Sigmoid colon (tissue), 7 donors: ENCODE measurements around the gene CCDC146. TPM values are rescaled to one million over a fixed set of nuclear protein-coding genes. Genes with fewer than 3 reads are reported as not detected.

Experiments
- DNase-seq: peaks from one replicate; pipeline ENCODE4 v3.0.0-alpha.2; 2019
- H3K27ac ChIP-seq, 4 donors: fragments of 200-600 bp; sonication (generic); one replicate each; pipeline ENCODE4 v1.5.1; 2016 to 2019; ENCODE audit warnings: mild to moderate bottlenecking in 1 of 4
- H3K27me3 ChIP-seq, 3 donors: fragments of 200-600 bp; sonication (generic); one replicate each; pipeline ENCODE4 v1.5.1; 2019; ENCODE audit warnings: mild to moderate bottlenecking in 1 of 3
- H3K36me3 ChIP-seq, 4 donors: fragments of 200-600 bp; sonication (generic); one replicate each; pipeline ENCODE4 v1.5.1; 2016 to 2019
- H3K4me1 ChIP-seq, 4 donors: fragments of 200-600 bp; sonication (generic); one replicate each; pipeline ENCODE4 v1.5.1; 2017 to 2019
- H3K4me3 ChIP-seq, 4 donors: fragments of 200-600 bp; sonication (generic); one replicate each; pipeline ENCODE4 v1.5.1; 2017 to 2019; ENCODE audit warnings: mild to moderate bottlenecking in 2 of 4, moderate library complexity in 1 of 4
- H3K9me3 ChIP-seq, 4 donors: fragments of 200-600 bp in 3 of 4; sonication (generic) in 3 of 4; one replicate each; pipeline versions ENCODE4 v1.5.1 to v1.6.1; 2013 to 2019
- CTCF ChIP-seq, 4 experiments: fragments of 450-650 bp in 3 of 4; fragments of 200-600 bp in 1 of 4; IDR thresholded peaks; one replicate each; pipeline ENCODE4 v1.5.1; 2016 to 2019; ENCODE audit warnings: antibody characterized with exemption in 4 of 4, mild to moderate bottlenecking in 3 of 4, moderate library complexity in 2 of 4
- EP300 ChIP-seq, 4 donors: sonication (generic); formaldehyde crosslinking; IDR thresholded peaks; one replicate each; pipeline ENCODE4 v1.6.1; 2017; ENCODE audit warnings: antibody characterized with exemption in 4 of 4
- POLR2A ChIP-seq, 2 donors: fragments of 450-650 bp; IDR thresholded peaks; one replicate each; pipeline ENCODE4 v1.6.1; 2016; ENCODE audit warnings: antibody characterized with exemption in 2 of 2, mild to moderate bottlenecking in 2 of 2, moderate library complexity in 2 of 2
- POLR2AphosphoS5 ChIP-seq, 4 donors: sonication (generic); formaldehyde crosslinking; IDR thresholded peaks; one replicate each; pipeline ENCODE4 v1.6.1; 2017; ENCODE audit warnings: antibody characterized with exemption in 4 of 4
- WGBS, 2 donors: extraction: QIAGEN DNeasy Blood & Tissue Kit; methylation state at CpG; one replicate each; pipeline ENCODE4 v1.1.7; 2013; 5-methylcytosine and 5-hydroxymethylcytosine counted together
- intact Hi-C: fragments of 100-400 bp; cut with DNase I; formaldehyde crosslinking; loops from one replicate; pipeline ENCODE4 v1.15.1; 2023
- polyA plus RNA-seq, 3 donors: library from polyadenylated mRNA; stranded (reverse); fragments of 200-250 nt; gene quantifications; one replicate each; pipeline ENCODE4 v1.2.3, GENCODE V29; 2013
- total RNA-seq, 4 donors: library from RNA; depleted of rRNA; stranded (reverse); fragments of >200 nt; gene quantifications; one replicate each; pipeline ENCODE4 v1.1.0, GENCODE V29; 2016
- donor health status: healthy with polysubstance abuse.
- donor health status: Bipolar disorder and iron deficiency.
- donor health status: healthy.

Gene CCDC146
- total and polyA plus RNA-seq, 7 donors = 2.3 to 45.7 (median 18.4) TPM

DNA sequence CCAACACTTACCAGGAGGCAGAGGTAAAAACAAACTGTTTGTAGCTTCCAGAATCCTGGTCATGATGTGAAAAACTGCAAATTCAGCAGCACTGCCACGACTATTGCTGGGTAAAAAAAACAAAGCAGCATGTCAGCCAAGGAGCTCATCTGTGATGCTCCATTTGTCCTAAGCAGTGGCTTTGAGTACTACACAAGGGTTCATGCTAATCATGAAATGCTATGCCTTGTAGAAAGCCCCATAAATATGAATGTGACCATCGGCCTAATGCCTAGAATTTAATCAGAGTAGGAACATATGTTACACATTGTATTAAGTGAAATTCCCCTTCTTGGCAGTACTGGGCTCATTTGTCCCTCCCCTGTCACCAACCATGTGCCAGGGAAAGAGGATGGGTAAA, 198.3 kb downstream of the CCDC146 start:
- TF ChIP-seq POLR2AphosphoS5 (IDR thresholded peaks at IDR 0.05) = no peak
- TF ChIP-seq POLR2A (IDR thresholded peaks at IDR 0.05) = no peak
- no peak for TF ChIP-seq CTCF (IDR thresholded peaks at IDR 0.05)
- no peak for TF ChIP-seq EP300 (IDR thresholded peaks at IDR 0.05)

GRCh38 chr7:77321300-77321699, 198.9 kb downstream of the CCDC146 start:
- H3K36me3 ChIP-seq = peaks cover 0 to 8% (median 4%) of the 10 kb centered on the region in 4 donors
- no peak for DNase-seq
- 85 to 97% methylated on average over 2 of the region's 2 CpGs for WGBS, 2 donors
- H3K9me3 ChIP-seq = no peaks in the 10 kb centered on the region
- H3K4me1 ChIP-seq = peaks cover 0 to 21% (median 7%) of the 10 kb centered on the region in 4 donors
- no peak for TF ChIP-seq EP300 (IDR thresholded peaks at IDR 0.05)
- intact Hi-C loops = no loop called here
- no peak overlapping the region for H3K27ac ChIP-seq
- H3K4me3 ChIP-seq = no peak overlapping the region
- H3K27me3 ChIP-seq = no peaks in the 10 kb centered on the region

More for the DNA sequence above, 198.3 kb downstream of the CCDC146 start:
- DNase-seq = no peak
- Histone ChIP-seq H3K36me3 (peaks cover 0 to 8% (median 4%) of the 10 kb centered on the region in 4 donors), H3K27ac (no peak overlapping the region), H3K27me3 (no peaks in the 10 kb centered on the region), H3K9me3 (no peaks in the 10 kb centered on the region), H3K4me1 (peaks cover 0 to 16% (median 4%) of the 10 kb centered on the region in 4 donors), H3K4me3 (no peak overlapping the region)
- 73 to 85% methylated on average over 2 of the region's 2 CpGs for WGBS, 2 donors
- intact Hi-C loops = no loop called here

- no peak for DNase-seq
- no peaks in the 10 kb centered on the region for H3K27me3 ChIP-seq
- intact Hi-C loops = loop anchor here (5.0 kb wide), 1 partner anchor 84 kb away; no protein-coding TSS in a partner anchor
- WGBS, 2 donors = 88 to 95% methylated on average over 3 of the region's 3 CpGs
- no peak overlapping the region for H3K4me3 ChIP-seq
- H3K4me1 ChIP-seq = peaks cover 4 to 66% (median 48%) of the 10 kb centered on the region in 4 donors
- H3K36me3 ChIP-seq = peaks cover 0 to 8% (median 0%) of the 10 kb centered on the region in 4 donors
- TF ChIP-seq POLR2AphosphoS5 (IDR thresholded peaks at IDR 0.05) (no peak), EP300 (IDR thresholded peaks at IDR 0.05) (no peak), POLR2A (IDR thresholded peaks at IDR 0.05) (no peak), CTCF (IDR thresholded peaks at IDR 0.05) (no peak)
- H3K9me3 ChIP-seq = no peaks in the 10 kb centered on the region
- H3K27ac ChIP-seq = peak overlapping the region; percentile 73 to 86 (median 84)
Measured at GRCh38 chr7:77326131-77326530, 203.7 kb downstream of the CCDC146 start.

GRCh38 chr7:77327067-77327931, 204.9 kb downstream of the CCDC146 start:
- Histone ChIP-seq H3K36me3 (no peaks in the 10 kb centered on the region), H3K27ac (peak overlapping the region; percentile 73 to 86 (median 84)), H3K27me3 (no peaks in the 10 kb centered on the region), H3K9me3 (no peaks in the 10 kb centered on the region), H3K4me1 (peaks cover 4 to 78% (median 57%) of the 10 kb centered on the region in 4 donors), H3K4me3 (no peak overlapping the region)
- intact Hi-C loops = loop anchor here (5.0 kb wide), 1 partner anchor 85 kb away; no protein-coding TSS in a partner anchor
- peak in 3 of 4 donors; percentile 55 to 79 (median 79) for TF ChIP-seq EP300 (IDR thresholded peaks at IDR 0.05)
- TF ChIP-seq POLR2AphosphoS5 (IDR thresholded peaks at IDR 0.05) = peak in 3 of 4 donors; percentile 49 to 77 (median 58)
- no peak for TF ChIP-seq POLR2A (IDR thresholded peaks at IDR 0.05)
- DNase-seq = peak; percentile 84
- WGBS, 2 donors = 66 to 78% methylated on average over 12 of the region's 12 CpGs

GRCh38 chr7:77327932-77328628, 205.7 kb downstream of the CCDC146 start:
- no peak for TF ChIP-seq EP300 (IDR thresholded peaks at IDR 0.05)
- no peak for TF ChIP-seq POLR2A (IDR thresholded peaks at IDR 0.05)
- TF ChIP-seq CTCF (IDR thresholded peaks at IDR 0.05) = no peak
- no peak for TF ChIP-seq POLR2AphosphoS5 (IDR thresholded peaks at IDR 0.05)
- H3K36me3 ChIP-seq = no peaks in the 10 kb centered on the region
- no peaks in the 10 kb centered on the region for H3K9me3 ChIP-seq
- H3K4me1 ChIP-seq = peaks cover 4 to 80% (median 57%) of the 10 kb centered on the region in 4 donors
- peak overlapping the region; percentile 73 to 86 (median 84) for H3K27ac ChIP-seq
- DNase-seq = peak; percentile 68
- 44 to 76% methylated on average over 6 of the region's 6 CpGs for WGBS, 2 donors
- intact Hi-C loops = loop anchor here (2.0 to 5.0 kb wide), 2 partner anchors 86 to 133 kb away; no protein-coding TSS in a partner anchor
- H3K4me3 ChIP-seq = no peak overlapping the region
- H3K27me3 ChIP-seq = no peaks in the 10 kb centered on the region
